ENCODE measurements around the gene ZC3H18. TPM values are rescaled to one million over a fixed set of nuclear protein-coding genes. Genes with fewer than 3 reads are reported as not detected.
A peak's percentile ranks its signal among the peaks of the same experiment; 100 is the strongest.

The ZC3H18 gene
- total RNA-seq, 1 donor, result 13.5 TPM

- peak in 2 of 3 donors; percentile 68 to 74 for DNase-seq (ENCODE audit: low read depth in 2 of 3, low spot score in 2 of 3)
Measured at GRCh38 chr16:88650749-88651275, 80.6 kb downstream of the ZC3H18 start, which contains the start of gene CYBA. Gene CYBA (minus strand): TSS chr16:88651053. CDS start chr16:88651013, 40 bp downstream.

- DNase-seq (ENCODE audit: low read depth in 2 of 3, low spot score in 2 of 3), result peak in 2 of 3 donors; percentile 54 to 56
Measured at GRCh38 chr16:88651276-88651988, 81.2 kb downstream of the ZC3H18 start.

- DNase-seq (ENCODE audit: low read depth in 2 of 3, low spot score in 2 of 3), result no peak
Measured at GRCh38 chr16:88651989-88652761, 82.0 kb downstream of the ZC3H18 start.

GRCh38 chr16:88652762-88653063 lies 82.5 kb downstream of the ZC3H18 start:
- no peak for DNase-seq (ENCODE audit: low read depth in 2 of 3, low spot score in 2 of 3)

GRCh38 chr16:88653101-88653500 lies 82.9 kb downstream of the ZC3H18 start:
- DNase-seq (ENCODE audit: low read depth in 2 of 3, low spot score in 2 of 3), result no peak

GRCh38 chr16:88653596-88654362 lies 83.6 kb downstream of the ZC3H18 start:
- DNase-seq (ENCODE audit: low read depth in 2 of 3, low spot score in 2 of 3), result no peak

- DNase-seq (ENCODE audit: low read depth in 2 of 3, low spot score in 2 of 3), result no peak
Measured at GRCh38 chr16:88654363-88655052, 84.3 kb downstream of the ZC3H18 start.

- no peak for DNase-seq (ENCODE audit: low read depth in 2 of 3, low spot score in 2 of 3)
Measured at GRCh38 chr16:88655053-88655732, 85.0 kb downstream of the ZC3H18 start.

- DNase-seq (ENCODE audit: low read depth in 2 of 3, low spot score in 2 of 3), result no peak
Measured at GRCh38 chr16:88655733-88656281, 85.6 kb downstream of the ZC3H18 start.

- DNase-seq (ENCODE audit: low read depth in 2 of 3, low spot score in 2 of 3), result no peak
Measured at GRCh38 chr16:88656291-88656980, 86.2 kb downstream of the ZC3H18 start.

GRCh38 chr16:88657371-88657770 lies 87.2 kb downstream of the ZC3H18 start:
- no peak for DNase-seq (ENCODE audit: low read depth in 2 of 3, low spot score in 2 of 3)

GRCh38 chr16:88658714-88659113 lies 88.5 kb downstream of the ZC3H18 start:
- DNase-seq (ENCODE audit: low read depth in 2 of 3, low spot score in 2 of 3), result no peak

- DNase-seq (ENCODE audit: low read depth in 2 of 3, low spot score in 2 of 3), result no peak
Measured at GRCh38 chr16:88659160-88659559, 89.0 kb downstream of the ZC3H18 start.

GRCh38 chr16:88661468-88661867 lies 91.3 kb downstream of the ZC3H18 start:
- DNase-seq (ENCODE audit: low read depth in 2 of 3, low spot score in 2 of 3), result no peak

GRCh38 chr16:88662222-88662842 lies 92.1 kb downstream of the ZC3H18 start:
- DNase-seq (ENCODE audit: low read depth in 2 of 3, low spot score in 2 of 3), result no peak

GRCh38 chr16:88662843-88663606 lies 92.8 kb downstream of the ZC3H18 start, which contains the start of gene MVD:
Gene MVD (minus strand): TSS chr16:88663091. CDS start chr16:88663080, 11 bp downstream.
- peak; percentile 87 to 97 (median 96) for DNase-seq (ENCODE audit: low read depth in 2 of 3, low spot score in 2 of 3)

GRCh38 chr16:88665148-88665547 lies 94.9 kb downstream of the ZC3H18 start:
- DNase-seq (ENCODE audit: low read depth in 2 of 3, low spot score in 2 of 3), result no peak

GRCh38 chr16:88665570-88665969 lies 95.4 kb downstream of the ZC3H18 start:
- DNase-seq (ENCODE audit: low read depth in 2 of 3, low spot score in 2 of 3), result no peak
